Muscle of arm (tissue), 14 donors: Measurements from ENCODE around the gene TRIM44. TPM values are rescaled to one million over a fixed set of nuclear protein-coding genes. Genes with fewer than 3 reads are reported as not detected.

Experiments
- DNase-seq: peaks from one replicate; pipeline ENCODE4 v3.0.0-alpha.2; 2013
- long read RNA-seq, 11 donors: transcript quantifications; one replicate each; lab custom pipeline, GENCODE V29; 2026
- polyA plus RNA-seq, 12 donors: library from polyadenylated mRNA; unstranded; fragments of 120-200 nt; gene quantifications; one replicate each; pipeline ENCODE4 v1.2.1, GENCODE V29; 2013; ENCODE audit not compliant: insufficient read length in 12 of 12

TRIM44 gene, protein sequence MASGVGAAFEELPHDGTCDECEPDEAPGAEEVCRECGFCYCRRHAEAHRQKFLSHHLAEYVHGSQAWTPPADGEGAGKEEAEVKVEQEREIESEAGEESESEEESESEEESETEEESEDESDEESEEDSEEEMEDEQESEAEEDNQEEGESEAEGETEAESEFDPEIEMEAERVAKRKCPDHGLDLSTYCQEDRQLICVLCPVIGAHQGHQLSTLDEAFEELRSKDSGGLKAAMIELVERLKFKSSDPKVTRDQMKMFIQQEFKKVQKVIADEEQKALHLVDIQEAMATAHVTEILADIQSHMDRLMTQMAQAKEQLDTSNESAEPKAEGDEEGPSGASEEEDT
- 10 to 100 TPM; 38.8 to 53.2 (median 49.3) TPM for polyA plus RNA-seq
- long read RNA-seq, donor 1, full-length matches to known transcripts: 11 of 44 reads
- long read RNA-seq, donor 1, partial matches to known transcripts: 33 of 44 reads
- long read RNA-seq, donor 1, other reads (novel, unspliced or antisense): 0 of 44 reads
- long read RNA-seq, donor 2, full-length matches to known transcripts: 11 of 59 reads
- long read RNA-seq, donor 2, partial matches to known transcripts: 48 of 59 reads
- long read RNA-seq, donor 2, other reads (novel, unspliced or antisense): 0 of 59 reads
- long read RNA-seq, donor 3, full-length matches to known transcripts: 2 of 2 reads
- long read RNA-seq, donor 3, partial matches to known transcripts: 0 of 2 reads
- long read RNA-seq, donor 3, other reads (novel, unspliced or antisense): 0 of 2 reads
- long read RNA-seq, donor 4, full-length matches to known transcripts: 5 of 5 reads
- long read RNA-seq, donor 4, partial matches to known transcripts: 0 of 5 reads
- long read RNA-seq, donor 4, other reads (novel, unspliced or antisense): 0 of 5 reads
- long read RNA-seq, donor 5: 0 reads
- long read RNA-seq, donor 6, full-length matches to known transcripts: 5 of 15 reads
- long read RNA-seq, donor 6, partial matches to known transcripts: 10 of 15 reads
- long read RNA-seq, donor 6, other reads (novel, unspliced or antisense): 0 of 15 reads
- long read RNA-seq, donor 7, full-length matches to known transcripts: 7 of 7 reads
- long read RNA-seq, donor 7, partial matches to known transcripts: 0 of 7 reads
- long read RNA-seq, donor 7, other reads (novel, unspliced or antisense): 0 of 7 reads
- long read RNA-seq, donor 8, full-length matches to known transcripts: 24 of 60 reads
- long read RNA-seq, donor 8, partial matches to known transcripts: 31 of 60 reads
- long read RNA-seq, donor 8, other reads (novel, unspliced or antisense): 5 of 60 reads
- long read RNA-seq, donor 9, full-length matches to known transcripts: 12 of 12 reads
- long read RNA-seq, donor 9, partial matches to known transcripts: 0 of 12 reads
- long read RNA-seq, donor 9, other reads (novel, unspliced or antisense): 0 of 12 reads
- long read RNA-seq, donor 10, full-length matches to known transcripts: 13 of 25 reads
- long read RNA-seq, donor 10, partial matches to known transcripts: 12 of 25 reads
- long read RNA-seq, donor 10, other reads (novel, unspliced or antisense): 0 of 25 reads
- long read RNA-seq, donor 11, full-length matches to known transcripts: 8 of 48 reads
- long read RNA-seq, donor 11, partial matches to known transcripts: 40 of 48 reads
- long read RNA-seq, donor 11, other reads (novel, unspliced or antisense): 0 of 48 reads

DNA sequence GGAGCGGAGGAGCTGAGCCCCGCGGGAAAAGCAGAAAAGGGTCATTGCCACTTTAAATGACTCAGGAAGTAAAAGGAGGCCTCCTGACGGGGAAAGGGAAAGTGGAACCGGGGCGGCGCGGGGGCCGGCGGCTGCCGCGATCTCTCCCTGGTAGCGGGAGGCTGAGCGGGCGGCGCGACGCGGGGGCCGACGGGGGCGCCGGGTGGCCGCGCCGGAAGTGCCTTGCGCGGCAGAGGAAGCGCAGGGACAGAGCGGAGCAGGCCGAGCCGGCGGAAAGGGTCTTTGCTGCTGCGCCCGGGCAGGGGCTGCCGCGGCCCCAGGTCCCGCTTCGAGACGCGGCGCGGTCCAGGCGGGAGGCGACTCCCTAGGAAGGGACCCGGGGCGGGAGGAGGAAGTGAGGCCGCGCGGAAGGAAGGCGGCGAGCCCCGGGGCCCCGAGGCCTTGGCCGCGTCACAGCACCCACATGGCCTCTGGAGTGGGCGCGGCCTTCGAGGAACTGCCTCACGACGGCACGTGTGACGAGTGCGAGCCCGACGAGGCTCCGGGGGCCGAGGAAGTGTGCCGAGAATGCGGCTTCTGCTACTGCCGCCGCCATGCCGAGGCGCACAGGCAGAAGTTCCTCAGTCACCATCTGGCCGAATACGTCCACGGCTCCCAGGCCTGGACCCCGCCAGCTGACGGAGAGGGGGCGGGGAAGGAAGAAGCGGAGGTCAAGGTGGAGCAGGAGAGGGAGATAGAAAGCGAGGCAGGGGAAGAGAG lies at the start of gene TRIM44:
Gene TRIM44, plus strand, starts transcription at position 127 of the 759 bp plus-strand sequence. Its CDS starts 337 bp downstream, at position 464.
- peak; percentile 81 for DNase-seq

DNA sequence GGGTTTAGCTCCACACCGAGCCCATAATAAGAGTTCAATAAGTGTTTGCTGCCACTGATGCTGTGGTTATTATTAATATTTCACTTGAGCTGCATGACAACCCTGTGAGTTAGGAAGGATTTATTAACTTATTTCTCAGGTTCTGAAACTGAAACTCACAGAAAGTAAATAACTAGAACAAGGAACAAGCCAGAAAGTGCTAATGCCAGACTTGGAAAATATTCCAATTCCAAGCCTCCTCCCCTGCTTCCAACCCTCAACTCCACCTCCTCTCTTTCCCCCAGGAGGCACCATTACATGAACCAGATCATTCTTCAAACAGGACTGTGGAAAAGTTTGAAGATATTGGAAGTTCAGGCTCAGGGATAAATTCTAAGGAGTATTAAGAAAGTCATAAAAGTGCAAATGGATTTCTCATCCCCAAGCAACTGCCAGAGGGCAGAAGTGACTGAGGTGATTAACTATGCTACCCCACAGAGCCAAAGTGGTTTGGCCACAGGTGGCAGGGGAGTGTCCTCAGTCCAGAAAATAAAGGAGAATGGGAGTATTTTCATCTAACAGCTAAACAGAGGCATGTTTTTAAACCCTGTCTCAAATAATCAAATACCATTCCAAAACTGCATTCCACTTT lies 47.5 kb upstream of the TRIM44 start:
- DNase-seq: no peak

DNA sequence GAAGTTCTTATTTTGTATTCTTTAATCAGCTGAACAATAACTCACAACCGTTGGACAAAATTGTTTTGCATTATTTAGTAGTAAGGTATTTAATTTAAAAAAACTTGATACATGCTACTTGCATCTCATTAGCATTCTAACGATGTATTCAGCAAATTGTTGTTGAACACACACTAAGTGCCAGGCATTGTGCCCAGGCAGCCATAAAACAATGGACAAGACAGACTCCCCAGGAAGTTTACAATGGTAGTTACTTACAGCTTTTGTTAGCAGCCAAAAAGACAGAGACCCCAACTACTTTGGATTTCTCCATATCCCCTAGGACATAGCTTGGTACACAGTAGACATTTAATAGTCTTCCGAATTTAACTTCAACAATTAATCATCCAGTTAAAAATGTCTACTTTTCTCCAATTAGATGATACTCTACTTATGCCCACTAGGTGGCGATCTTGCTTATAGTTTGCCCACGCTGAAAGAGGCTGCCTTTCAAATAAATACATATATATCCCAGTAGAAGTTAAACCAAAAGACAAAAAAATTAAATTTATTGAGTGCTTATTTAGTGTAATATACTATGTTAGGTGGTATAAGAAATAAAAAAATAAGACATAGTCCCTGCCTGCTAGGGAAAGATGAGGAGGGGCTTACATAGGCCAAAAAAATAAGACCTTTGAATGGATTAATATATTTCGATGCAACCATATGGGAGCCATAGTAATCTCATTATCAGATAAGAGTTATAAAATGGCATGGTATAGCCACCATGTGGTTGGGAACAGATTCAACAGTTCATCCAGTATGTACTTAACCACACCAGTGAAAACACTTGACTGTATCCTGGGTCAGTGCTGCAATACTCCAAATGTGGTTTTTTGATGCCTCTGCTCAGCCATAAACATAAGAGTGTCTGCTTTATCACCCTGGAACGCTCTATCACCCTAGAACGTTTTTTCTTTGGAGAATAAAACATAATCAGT lies 46.4 kb upstream of the TRIM44 start:
- DNase-seq: peak; percentile 60

DNA sequence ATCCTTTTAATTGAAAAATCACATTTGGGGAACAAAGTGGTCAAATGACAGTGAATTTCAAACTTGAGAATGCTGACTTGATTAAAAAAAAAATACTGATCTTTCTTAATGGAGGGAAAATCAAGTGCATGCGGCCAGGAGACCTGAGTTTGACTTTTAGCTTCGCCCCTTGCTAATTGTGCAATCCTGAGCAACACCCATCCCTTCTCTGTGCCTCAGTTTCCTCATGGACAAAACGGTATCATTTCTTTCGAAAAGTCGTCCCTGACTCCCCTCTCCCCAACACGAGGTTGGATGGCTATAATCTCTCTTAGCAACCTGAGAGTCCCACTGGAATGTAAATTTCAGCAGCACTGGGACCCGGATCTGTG lies 45.3 kb upstream of the TRIM44 start:
- DNase-seq: no peak

DNA sequence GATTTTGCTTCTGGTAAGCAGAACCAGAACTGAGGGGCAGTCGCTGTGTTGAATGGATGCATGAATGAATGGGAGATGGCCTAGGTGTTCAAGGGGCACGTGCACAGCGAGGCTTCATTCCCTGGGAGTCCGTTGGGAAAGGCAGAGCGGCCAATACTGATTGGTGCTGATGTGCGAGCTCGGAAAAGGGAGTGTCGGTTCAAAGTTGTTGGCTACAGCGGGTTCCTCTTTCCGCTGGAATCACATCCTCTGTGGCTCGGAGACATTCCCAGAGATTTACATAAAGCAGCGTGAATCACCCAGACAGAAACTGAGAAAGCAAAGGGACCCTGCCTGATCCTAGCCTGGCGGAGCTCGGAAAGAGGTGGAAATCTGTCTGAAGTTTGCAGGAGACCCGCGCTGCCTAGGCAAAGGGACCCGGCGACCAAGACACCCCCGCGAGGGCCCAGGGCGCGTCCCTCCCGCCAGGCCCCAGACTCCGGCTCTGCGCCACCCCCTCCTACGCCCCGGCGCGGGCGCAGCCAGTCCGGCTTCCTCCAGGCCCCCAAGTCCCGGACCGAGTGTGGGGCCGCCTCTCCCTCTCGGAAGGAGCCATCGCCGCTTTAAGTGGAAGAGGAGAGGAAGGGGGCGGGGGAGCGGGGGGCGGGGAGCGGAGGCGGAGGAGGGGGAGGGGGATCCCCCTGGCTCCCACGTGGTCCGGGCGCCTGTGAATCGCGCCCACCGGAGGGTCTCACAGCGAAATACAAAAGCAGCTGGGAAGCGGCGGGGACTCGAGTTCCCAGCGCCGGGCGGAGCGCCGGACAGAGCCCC lies 44.7 kb upstream of the TRIM44 start, which contains the start of gene FJX1:
Gene FJX1, plus strand, starts transcription at position 774 of the 810 bp plus-strand sequence. CDS start 177 bp downstream, outside the sequence.
- DNase-seq: peak; percentile 75

DNA sequence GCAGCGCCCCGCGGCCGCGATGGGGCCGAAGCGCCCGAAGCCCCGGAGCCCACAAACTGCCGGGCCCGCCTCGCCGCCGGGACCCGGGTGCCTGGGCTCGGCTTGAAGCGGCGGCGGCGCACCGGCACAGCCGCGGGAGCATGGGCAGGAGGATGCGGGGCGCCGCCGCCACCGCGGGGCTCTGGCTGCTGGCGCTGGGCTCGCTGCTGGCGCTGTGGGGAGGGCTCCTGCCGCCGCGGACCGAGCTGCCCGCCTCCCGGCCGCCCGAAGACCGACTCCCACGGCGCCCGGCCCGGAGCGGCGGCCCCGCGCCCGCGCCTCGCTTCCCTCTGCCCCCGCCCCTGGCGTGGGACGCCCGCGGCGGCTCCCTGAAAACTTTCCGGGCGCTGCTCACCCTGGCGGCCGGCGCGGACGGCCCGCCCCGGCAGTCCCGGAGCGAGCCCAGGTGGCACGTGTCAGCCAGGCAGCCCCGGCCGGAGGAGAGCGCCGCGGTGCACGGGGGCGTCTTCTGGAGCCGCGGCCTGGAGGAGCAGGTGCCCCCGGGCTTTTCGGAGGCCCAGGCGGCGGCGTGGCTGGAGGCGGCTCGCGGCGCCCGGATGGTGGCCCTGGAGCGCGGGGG lies 44.0 kb upstream of the TRIM44 start:
- no peak for DNase-seq

DNA sequence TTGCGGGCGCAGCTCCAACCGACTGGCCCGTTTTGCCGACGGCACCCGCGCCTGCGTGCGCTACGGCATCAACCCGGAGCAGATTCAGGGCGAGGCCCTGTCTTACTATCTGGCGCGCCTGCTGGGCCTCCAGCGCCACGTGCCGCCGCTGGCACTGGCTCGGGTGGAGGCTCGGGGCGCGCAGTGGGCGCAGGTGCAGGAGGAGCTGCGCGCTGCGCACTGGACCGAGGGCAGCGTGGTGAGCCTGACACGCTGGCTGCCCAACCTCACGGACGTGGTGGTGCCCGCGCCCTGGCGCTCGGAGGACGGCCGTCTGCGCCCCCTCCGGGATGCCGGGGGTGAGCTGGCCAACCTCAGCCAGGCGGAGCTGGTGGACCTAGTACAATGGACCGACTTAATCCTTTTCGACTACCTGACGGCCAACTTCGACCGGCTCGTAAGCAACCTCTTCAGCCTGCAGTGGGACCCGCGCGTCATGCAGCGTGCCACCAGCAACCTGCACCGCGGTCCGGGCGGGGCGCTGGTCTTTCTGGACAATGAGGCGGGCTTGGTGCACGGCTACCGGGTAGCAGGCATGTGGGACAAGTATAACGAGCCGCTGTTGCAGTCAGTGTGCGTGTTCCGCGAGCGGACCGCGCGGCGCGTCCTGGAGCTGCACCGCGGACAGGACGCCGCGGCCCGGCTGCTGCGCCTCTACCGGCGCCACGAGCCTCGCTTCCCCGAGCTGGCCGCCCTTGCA lies 43.3 kb upstream of the TRIM44 start:
- peak; percentile 61 for DNase-seq

DNA sequence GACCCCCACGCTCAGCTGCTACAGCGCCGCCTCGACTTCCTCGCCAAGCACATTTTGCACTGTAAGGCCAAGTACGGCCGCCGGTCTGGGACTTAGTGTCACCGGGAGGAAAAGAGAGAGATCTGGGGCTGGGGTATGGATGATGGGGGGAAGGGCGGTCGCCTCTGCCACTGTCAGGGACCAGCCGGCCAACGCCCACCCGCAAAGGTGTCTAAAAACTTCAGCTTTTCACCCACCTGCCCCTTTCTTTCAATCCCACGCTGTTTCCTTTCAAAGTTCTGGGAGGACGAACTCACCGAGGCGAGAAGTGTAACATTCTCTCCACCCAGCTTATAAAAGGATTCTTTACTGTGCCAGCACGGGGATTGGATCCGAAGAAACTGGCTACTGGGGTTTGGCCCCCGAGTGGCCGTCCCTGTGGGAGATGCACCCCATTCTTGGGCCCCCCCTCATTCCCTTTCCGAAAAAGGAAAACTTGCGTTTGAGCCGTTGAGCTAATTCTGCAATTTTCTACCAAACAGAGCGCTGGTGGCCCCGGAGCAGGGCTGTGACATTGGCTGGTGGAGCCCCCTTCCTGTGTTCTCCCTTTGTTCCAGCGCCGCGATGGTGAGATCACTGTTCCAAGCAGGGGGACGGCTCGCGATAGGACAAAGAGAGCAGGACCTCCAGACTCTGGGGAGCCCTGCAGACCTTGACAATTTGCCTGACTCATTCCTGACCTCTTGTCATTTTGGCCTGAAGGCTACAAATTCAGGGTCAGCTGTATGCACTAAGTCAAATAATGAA lies 42.5 kb upstream of the TRIM44 start:
- no peak for DNase-seq

DNA sequence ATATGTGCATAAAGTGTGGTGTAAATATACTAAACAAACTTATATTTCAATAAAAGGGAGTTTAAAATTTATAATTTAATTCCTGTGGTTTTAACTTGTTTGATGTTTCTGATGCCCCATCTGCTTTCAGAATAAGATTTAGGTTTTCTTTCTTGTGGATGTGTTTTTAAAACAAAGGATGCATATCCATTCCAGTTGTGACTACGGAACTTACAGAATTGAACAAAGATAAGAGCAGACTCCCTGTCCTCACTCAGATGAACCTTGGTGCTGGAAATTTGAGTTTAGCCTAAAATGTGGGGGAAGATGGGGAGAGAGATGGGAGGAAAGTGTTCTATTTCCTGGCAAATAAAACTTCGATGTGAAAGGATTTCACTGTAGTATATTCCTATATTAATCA lies 41.8 kb upstream of the TRIM44 start:
- no peak for DNase-seq

DNA sequence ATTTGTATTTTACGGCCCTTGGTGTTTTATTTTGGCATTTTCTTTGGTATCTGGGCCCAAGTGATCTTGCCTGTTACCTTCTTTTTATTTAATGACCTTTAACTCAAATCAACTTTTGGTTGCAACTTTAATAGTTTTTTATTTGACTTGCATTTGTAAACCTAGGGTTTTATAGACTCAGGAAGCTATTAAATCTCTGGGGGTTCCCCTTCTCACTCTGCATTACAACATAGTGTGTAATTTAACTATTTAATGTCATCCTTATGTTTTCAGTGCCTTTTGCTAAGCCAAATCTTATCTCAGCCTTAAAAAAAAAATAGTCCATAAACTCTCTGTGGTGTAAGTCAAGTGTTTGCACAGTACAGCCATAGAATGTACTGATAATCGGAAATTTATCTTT lies 41.0 kb upstream of the TRIM44 start:
- no peak for DNase-seq

DNA sequence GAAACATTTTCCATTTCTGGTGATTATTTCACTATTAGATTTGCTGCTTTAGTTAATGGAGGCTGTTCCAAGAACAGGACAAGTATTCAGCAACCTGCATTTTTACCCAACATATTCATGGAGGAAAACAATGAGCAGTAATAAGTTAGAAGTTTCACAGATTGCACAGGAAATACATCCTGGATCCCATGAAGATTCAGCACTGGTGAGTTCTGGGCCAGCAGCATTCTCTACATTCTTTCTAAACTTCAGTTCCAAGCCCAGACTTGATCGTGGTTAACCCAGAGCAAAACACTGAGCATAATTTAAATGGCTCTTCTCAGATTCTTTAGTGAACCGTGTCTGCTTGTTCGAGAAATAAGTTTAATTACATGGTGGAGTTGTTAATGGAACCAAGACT lies 40.5 kb upstream of the TRIM44 start:
- DNase-seq: no peak

DNA sequence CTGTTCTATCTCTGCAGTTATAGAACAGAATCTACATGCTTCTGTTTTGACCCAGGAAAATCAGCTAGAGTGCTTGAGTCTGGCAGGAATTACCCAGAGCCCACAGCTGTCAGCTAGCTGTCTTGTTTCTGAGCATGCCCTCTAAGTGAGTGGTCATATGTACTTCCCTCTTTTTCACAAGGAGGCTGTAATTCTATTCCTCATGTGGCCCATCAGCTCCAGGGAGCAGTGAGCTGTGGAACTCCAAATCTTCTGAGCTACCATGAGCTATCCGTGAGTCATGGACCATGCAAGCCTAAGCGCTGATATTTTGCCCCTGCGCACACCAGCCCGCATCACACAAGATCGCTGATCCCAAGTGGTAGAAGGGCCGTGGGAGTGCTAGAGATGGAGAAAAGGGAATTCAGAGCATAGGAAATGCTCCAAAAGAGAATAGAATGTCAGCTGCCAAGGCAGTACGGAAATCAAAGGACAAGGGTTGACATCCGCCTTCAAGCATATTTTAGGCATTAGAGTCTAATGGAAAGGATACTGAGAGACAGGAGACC lies 38.9 kb upstream of the TRIM44 start:
- DNase-seq: no peak

DNA sequence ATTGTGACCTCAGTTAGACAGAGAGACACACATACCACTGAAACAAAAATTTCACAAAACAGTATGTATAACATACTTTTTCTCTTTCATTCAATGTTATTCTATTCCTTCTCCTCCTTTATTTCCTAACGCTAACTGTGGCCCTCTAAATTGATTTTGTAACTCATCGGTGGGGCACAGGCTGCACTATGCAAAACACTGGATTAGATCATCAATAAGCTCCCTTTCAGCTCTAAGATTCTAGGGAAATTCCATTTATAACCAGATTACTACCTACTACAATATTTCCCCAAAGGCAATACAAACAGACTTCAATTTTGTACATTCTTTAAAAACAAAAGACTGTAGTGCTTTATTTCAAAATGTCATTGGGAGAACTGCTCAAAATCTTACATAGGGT lies 38.3 kb upstream of the TRIM44 start:
- DNase-seq: no peak

DNA sequence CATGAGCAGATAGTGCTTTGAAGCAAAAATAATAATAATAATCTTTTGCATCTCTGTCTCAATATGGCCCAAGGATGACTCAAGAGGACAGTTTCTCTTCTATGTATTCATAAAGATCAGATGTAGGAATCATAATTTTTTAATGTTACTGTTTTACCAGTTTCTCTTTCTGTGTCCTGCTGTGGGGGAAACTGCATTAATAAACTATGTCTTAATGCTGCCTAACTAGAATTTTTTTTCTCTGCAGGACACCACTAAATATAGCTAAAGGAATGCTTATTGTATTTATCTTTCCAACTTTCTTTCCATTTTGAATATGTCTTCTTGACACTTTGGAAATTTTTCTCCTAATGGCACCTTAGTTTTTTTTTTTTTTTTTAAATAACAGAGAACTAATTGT lies 37.8 kb upstream of the TRIM44 start:
- no peak for DNase-seq

DNA sequence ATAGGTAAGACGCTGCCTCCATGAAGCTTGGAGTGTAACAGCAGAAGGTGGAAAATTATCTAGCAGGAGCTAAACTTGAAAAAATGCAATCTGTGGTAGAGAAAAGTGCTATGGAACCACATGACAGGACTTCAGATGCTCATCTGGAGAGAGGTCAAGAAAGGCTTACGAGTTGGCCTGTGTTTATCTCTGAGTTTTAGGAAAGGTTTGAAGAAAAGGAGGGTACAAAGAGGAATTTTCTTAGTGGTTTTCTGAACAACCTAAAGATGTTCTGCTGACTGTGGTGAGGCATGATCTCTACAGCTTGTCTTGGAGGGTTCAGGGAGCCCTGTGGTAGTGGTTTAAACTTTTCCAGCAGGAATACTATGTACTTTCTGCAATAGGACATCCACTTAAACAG lies 36.1 kb upstream of the TRIM44 start:
- DNase-seq: no peak
